Measurements from ENCODE around the gene CAPZA2. TPM values are rescaled to one million over a fixed set of nuclear protein-coding genes. Genes with fewer than 3 reads are reported as not detected.

CAPZA2 gene
- total RNA-seq, 1 donor from 2014 or later: 231 TPM

DNA sequence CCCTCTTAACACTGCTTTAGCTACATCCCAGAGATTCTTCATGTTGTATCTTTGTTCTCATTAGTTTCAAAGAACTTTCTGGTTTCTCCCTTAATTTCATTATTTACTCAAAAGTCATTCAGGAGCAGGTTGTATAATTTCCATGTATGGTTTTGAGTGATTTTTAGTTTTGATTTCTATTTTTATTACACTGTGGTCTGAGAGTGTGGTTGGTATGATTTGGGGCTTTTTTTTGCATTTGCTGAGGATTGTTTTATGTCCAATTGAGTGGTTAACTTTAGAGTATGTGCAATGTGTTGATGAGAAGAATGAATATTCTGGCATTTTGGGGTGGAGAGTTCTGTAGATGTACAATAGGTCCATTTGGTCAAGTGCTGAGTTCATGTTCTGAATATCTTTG, 37.9 kb upstream of the CAPZA2 start:
- peaks cover 1% of the 10 kb centered on the region for H3K27me3 Mint-ChIP-seq (ENCODE audit: low read depth)
- H3K9me3 Mint-ChIP-seq (ENCODE audit: low read depth): peaks cover 18% of the 10 kb centered on the region
- H3K36me3 Mint-ChIP-seq (ENCODE audit: low read depth): peaks cover 6% of the 10 kb centered on the region
- no peak overlapping the region for H3K27ac Mint-ChIP-seq (ENCODE audit: unreplicated experiment)
- TF ChIP-seq, protein P1, sequence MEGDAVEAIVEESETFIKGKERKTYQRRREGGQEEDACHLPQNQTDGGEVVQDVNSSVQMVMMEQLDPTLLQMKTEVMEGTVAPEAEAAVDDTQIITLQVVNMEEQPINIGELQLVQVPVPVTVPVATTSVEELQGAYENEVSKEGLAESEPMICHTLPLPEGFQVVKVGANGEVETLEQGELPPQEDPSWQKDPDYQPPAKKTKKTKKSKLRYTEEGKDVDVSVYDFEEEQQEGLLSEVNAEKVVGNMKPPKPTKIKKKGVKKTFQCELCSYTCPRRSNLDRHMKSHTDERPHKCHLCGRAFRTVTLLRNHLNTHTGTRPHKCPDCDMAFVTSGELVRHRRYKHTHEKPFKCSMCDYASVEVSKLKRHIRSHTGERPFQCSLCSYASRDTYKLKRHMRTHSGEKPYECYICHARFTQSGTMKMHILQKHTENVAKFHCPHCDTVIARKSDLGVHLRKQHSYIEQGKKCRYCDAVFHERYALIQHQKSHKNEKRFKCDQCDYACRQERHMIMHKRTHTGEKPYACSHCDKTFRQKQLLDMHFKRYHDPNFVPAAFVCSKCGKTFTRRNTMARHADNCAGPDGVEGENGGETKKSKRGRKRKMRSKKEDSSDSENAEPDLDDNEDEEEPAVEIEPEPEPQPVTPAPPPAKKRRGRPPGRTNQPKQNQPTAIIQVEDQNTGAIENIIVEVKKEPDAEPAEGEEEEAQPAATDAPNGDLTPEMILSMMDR (IDR thresholded peaks at IDR 0.05): no peak
- H3K4me1 Mint-ChIP-seq (ENCODE audit: low read depth): no peaks in the 10 kb centered on the region
- no peak overlapping the region for H3K4me3 Mint-ChIP-seq (ENCODE audit: unreplicated experiment)
- DNase-seq (ENCODE audit: low spot score): no peak

DNA sequence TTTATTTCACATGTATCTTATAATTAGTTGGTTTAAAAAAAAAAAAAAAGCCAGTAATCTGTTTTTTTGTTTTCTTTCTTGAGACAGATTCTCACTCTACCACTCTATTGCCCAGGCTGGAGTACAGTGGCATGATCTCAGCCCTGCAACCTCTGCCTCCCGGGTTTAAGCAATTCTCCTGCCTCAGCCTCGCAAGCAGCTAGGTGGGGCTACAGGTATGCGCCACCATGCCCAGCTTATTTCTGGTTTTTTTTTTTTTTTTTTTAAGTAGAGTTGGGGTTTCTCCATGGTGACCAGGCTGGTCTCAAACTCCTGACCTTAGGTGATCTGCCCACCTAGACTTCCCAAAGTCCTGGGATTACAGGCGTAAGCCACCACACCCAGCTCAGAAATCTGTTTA, 34.1 kb upstream of the CAPZA2 start:
- TF ChIP-seq, protein P1 (IDR thresholded peaks at IDR 0.05): no peak
- H3K27me3 Mint-ChIP-seq (ENCODE audit: low read depth): peaks cover 1% of the 10 kb centered on the region
- no peak overlapping the region for H3K4me3 Mint-ChIP-seq (ENCODE audit: unreplicated experiment)
- H3K27ac Mint-ChIP-seq (ENCODE audit: unreplicated experiment): no peak overlapping the region
- H3K4me1 Mint-ChIP-seq (ENCODE audit: low read depth): no peaks in the 10 kb centered on the region
- no peak for DNase-seq (ENCODE audit: low spot score)
- peaks cover 4% of the 10 kb centered on the region for H3K36me3 Mint-ChIP-seq (ENCODE audit: low read depth)
- peaks cover 15% of the 10 kb centered on the region for H3K9me3 Mint-ChIP-seq (ENCODE audit: low read depth)

DNA sequence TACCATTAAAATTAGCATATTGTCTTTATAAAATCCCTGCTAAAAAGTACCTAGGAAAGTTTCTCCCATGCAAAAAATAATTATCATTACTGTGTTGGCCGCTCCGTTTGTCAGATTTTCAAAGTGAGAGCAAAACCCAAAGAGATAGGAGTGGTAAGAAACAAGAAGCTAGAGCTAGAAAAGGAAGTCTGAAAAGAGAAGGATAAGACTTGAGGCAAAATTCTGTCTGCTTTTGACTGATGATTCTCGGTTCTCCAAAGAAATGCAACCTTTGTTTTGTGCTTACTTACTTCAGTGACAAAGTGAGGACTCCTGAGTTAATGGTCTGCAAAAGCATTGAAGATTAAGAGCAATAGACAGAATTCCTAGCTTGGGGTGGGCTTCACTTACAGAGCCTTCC, 33.3 kb upstream of the CAPZA2 start:
- TF ChIP-seq, protein P1 (IDR thresholded peaks at IDR 0.05): no peak
- peaks cover 4% of the 10 kb centered on the region for H3K36me3 Mint-ChIP-seq (ENCODE audit: low read depth)
- DNase-seq (ENCODE audit: low spot score): no peak
- H3K9me3 Mint-ChIP-seq (ENCODE audit: low read depth): peaks cover 13% of the 10 kb centered on the region
- H3K27me3 Mint-ChIP-seq (ENCODE audit: low read depth): peaks cover 1% of the 10 kb centered on the region
- H3K4me3 Mint-ChIP-seq (ENCODE audit: unreplicated experiment): no peak overlapping the region
- H3K4me1 Mint-ChIP-seq (ENCODE audit: low read depth): no peaks in the 10 kb centered on the region
- no peak overlapping the region for H3K27ac Mint-ChIP-seq (ENCODE audit: unreplicated experiment)

DNA sequence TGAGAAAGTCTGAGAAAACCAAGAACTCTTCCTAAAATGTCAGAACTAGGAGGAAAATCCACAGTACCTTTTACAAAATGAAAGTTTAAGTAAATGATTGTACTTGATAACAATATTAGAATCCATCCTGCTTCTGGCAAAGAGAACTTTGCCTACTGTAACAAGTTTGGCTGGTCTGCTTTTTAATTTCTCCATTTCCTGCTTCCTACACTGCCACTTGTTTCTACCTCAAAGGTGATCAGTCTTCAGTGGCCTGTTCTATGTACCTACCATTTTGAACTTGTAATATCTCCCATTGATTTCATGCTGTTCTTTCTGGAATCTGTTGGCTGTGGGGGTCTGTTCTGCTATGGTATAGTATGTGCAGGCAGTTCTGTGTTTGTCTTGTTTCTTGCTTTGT, 32.9 kb upstream of the CAPZA2 start:
- H3K27me3 Mint-ChIP-seq (ENCODE audit: low read depth): peaks cover under 1% of the 10 kb centered on the region
- TF ChIP-seq, protein P1 (IDR thresholded peaks at IDR 0.05): no peak
- no peak overlapping the region for H3K27ac Mint-ChIP-seq (ENCODE audit: unreplicated experiment)
- H3K9me3 Mint-ChIP-seq (ENCODE audit: low read depth): peaks cover 9% of the 10 kb centered on the region
- peaks cover 1% of the 10 kb centered on the region for H3K36me3 Mint-ChIP-seq (ENCODE audit: low read depth)
- no peak overlapping the region for H3K4me3 Mint-ChIP-seq (ENCODE audit: unreplicated experiment)
- no peak for DNase-seq (ENCODE audit: low spot score)
- H3K4me1 Mint-ChIP-seq (ENCODE audit: low read depth): peaks cover 1% of the 10 kb centered on the region

DNA sequence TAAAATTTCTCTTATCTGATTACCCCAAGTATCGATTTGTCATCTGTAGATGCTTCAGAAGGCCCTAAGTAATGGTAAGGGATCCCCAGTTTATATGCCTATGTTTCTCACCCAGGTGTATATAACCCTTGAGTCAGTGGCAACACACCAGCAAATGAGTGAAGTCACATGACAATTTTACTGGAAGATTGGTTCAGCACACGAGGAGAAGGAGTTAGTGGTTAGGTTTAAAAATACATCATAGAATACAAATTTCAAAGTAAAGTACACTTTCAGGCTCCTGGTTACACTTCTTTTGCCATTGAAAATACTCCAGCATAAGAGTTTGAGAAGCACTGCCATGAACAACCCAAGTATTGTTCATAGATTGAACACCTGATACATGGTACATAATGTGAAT, 29.7 kb upstream of the CAPZA2 start:
- TF ChIP-seq, protein P1 (IDR thresholded peaks at IDR 0.05): no peak
- H3K4me1 Mint-ChIP-seq (ENCODE audit: low read depth): peaks cover 5% of the 10 kb centered on the region
- H3K9me3 Mint-ChIP-seq (ENCODE audit: low read depth): no peaks in the 10 kb centered on the region
- H3K4me3 Mint-ChIP-seq (ENCODE audit: unreplicated experiment): no peak overlapping the region
- DNase-seq (ENCODE audit: low spot score): no peak
- no peaks in the 10 kb centered on the region for H3K27me3 Mint-ChIP-seq (ENCODE audit: low read depth)
- no peak overlapping the region for H3K27ac Mint-ChIP-seq (ENCODE audit: unreplicated experiment)
- H3K36me3 Mint-ChIP-seq (ENCODE audit: low read depth): no peaks in the 10 kb centered on the region

Data from chondrocyte (in vitro differentiated cells).